GM13976 (cell line): ENCODE measurements around the gene GMEB2.

Source experiments
- DNase-seq: peaks from one replicate; pipeline ENCODE4 v3.0.0; 2012; ENCODE audit warnings: low spot score
- CTCF ChIP-seq: IDR thresholded peaks from 2 replicates; pipeline ENCODE4 v1.5.1; 2012; ENCODE audit warnings: borderline replicate concordance, mild to moderate bottlenecking; ENCODE audit not compliant: insufficient read depth; ENCODE audit errors: extremely low read depth, missing control alignments, control extremely low read depth
- in situ Hi-C: fragments of 300-500 bp; cut with MboI; formaldehyde crosslinking; loops from one replicate; pipeline ENCODE4 v1.12.0; 2022; ENCODE audit warnings: low sequenced_read_pairs, mixed read lengths, inconsistent platforms; ENCODE audit not compliant: unreplicated experiment

GMEB2 gene

GRCh38 chr20:63591147-63591533 lies 35.8 kb downstream of the GMEB2 start:
- in situ Hi-C loops = no loop called here
- no peak for DNase-seq
- TF ChIP-seq CTCF = no peak

DNA sequence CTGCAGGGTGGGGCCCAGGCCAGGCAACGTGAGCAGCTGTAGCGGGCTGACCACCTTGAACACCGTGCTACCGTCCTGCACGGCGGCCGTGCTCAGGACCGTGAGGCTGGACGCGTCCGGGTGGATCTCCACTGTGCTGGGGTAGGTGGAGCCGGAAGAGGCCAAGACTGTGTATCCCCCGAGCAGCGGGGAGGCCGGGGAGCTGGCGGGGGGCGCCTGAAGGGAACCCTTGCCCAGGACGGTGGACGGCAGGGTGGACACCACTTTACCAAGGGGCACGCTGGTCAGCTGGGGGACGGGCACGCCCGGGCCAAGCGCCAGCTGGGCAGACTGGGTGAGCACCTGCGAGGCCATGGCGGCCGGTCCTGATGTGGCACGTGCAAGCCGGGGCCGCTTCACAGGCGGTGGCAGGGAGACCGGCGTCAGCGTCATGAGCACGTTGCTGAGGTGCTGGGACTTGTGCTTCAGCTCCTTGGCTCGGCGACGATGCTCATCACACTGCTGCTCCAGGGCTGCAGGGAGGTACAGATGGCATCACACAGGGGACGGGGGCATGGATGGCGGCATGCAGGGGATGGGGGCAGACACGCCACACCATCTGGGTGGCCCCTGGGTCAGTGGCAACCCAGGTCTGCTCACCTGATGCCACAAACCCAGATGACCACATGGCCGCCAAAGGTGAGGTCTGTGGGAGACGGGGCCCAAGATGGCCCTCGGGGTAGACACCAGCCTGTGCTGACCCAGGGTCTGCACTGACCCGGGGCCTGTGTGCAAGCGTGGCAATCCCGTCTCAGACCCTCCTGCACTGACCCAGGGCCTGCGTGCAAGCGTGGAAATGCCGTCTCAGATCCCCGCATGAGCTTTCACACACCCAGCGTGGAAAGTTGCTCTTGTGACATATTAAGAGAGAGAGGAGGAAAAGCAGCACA lies 36.4 kb downstream of the GMEB2 start:
- TF ChIP-seq CTCF = no peak

GRCh38 chr20:63589261-63590217 lies 37.4 kb downstream of the GMEB2 start:
- TF ChIP-seq CTCF = no peak
- in situ Hi-C loops = no loop called here
- no peak for DNase-seq

More for the DNA sequence above, 36.4 kb downstream of the GMEB2 start:
- DNase-seq = no peak
- in situ Hi-C loops = no loop called here

DNA sequence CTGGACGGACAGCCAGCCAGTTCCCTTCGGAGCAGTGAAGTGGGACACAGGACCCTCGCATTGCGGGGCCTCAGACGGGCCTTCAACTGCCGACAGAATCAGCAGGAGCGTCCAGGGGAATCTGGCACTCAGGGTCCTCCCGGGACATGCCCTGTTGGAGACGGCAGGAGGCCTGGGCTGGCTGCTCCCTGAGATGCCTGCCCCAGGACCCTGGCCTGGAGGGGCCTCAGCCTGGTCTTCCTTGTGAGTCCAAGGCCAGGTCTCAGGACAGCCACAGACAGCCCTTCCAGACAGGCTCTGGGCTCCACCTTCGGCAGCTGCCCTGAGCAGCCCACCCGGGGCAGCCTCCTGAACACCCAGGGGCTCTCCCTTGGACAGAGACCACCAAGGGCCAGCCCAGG lies 38.3 kb downstream of the GMEB2 start:
- no peak for TF ChIP-seq CTCF
- no peak for DNase-seq
- in situ Hi-C loops = no loop called here

- no peak for TF ChIP-seq CTCF
- DNase-seq = no peak
- in situ Hi-C loops = no loop called here
These were observed 38.9 kb downstream of the GMEB2 start for GRCh38 chr20:63587776-63588591.

- TF ChIP-seq CTCF = no peak
- DNase-seq = no peak
- in situ Hi-C loops = no loop called here
These were observed 39.6 kb downstream of the GMEB2 start for GRCh38 chr20:63587256-63587655.
